GM19463 (cell line): ENCODE results near the gene FOXB2.
A peak's percentile ranks its signal among the peaks of the same experiment; 100 is the strongest.
"Not testable (repeated sequence)": the region's sequence is repeated elsewhere in the genome, so short reads cannot be mapped to it uniquely, and the experiment has no call there.

Experiments
- ATAC-seq: cut with Tn5 transposase; IDR thresholded peaks from one replicate; pipeline ENCODE4 v1.9.1; 2021; ENCODE audit warnings: mild to moderate bottlenecking, moderate library complexity; ENCODE audit not compliant: unreplicated experiment

The FOXB2 gene

GRCh38 chr9:77019236-77019925, at the start of gene FOXB2:
Gene FOXB2 (plus strand): TSS chr9:77019655. CDS start chr9:77019655, 0 bp downstream.
- no peak for ATAC-seq

- no peak for ATAC-seq
Observed at GRCh38 chr9:76969716-76970115, 49.7 kb upstream of the FOXB2 start.

DNA sequence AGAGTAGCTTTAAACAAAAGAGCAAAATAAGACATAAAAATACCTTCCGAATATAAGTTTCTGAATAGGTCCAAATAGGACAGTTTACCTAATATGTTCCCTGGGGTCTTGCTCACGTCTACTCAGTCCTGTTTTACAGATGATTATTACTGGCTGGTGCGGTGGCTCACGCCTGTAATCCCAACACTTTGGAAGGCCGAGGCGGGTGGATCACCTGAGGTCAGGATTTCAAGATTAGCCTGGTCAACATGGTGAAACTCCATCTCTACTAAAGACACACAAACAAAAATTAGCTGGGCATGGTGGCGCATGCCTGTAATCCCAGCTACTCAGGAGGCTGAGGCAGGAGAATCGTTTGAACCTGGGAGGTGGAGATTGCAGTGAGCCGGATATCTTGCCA, 40.6 kb upstream of the FOXB2 start:
- ATAC-seq = not testable (repeated sequence)

DNA sequence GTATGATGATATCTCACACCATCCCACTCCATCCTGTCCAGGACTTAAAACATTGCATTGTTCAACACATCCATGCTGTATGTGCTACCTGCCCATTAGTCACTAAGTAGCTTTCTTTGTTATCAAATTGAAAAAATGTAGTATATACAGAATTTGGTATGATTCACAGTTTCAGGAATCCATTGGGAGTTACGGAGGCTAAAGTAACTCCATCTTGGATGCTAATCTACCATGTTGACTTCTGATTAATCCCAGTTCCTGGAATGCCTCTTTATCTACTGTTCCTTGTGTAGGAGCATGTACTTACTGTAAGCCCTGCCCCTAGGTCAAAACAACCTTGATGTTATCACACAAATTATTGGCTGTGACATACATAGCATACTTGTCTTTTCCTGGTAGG, 38.9 kb upstream of the FOXB2 start:
- ATAC-seq = no peak

GRCh38 chr9:76984486-76984885, 35.0 kb upstream of the FOXB2 start:
- ATAC-seq = no peak

GRCh38 chr9:76985581-76985980, 33.9 kb upstream of the FOXB2 start:
- ATAC-seq = no peak

DNA sequence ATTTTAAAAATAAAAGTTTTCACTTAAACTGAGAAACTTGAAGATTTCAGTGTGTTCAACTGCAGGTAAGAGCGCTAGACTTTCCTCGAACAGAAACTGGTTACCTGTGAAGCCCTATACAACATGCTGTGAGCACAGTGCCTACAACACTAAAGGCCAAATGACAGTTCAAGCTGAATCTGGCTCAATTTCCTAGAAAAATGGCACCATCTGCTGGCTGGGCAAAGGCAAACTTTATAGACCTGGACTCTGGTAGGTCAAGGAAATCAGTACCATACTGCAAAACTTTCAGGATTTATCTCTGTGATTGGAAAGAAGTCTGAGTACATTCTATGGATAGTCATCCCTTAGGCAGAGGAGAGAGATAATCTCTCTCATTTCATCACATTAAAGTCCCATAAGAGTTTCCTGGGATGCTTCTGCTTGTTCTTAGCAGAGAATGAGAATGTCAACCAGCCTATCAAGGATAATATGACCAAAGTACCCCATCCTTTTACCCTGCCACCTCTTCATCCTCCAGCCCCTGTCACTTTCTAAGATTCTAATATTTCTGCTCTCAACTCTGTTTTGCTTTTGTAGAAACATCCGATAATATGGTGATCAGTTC, 31.8 kb upstream of the FOXB2 start:
- ATAC-seq = no peak

- no peak for ATAC-seq
Observed at GRCh38 chr9:76988941-76989340, 30.5 kb upstream of the FOXB2 start.

DNA sequence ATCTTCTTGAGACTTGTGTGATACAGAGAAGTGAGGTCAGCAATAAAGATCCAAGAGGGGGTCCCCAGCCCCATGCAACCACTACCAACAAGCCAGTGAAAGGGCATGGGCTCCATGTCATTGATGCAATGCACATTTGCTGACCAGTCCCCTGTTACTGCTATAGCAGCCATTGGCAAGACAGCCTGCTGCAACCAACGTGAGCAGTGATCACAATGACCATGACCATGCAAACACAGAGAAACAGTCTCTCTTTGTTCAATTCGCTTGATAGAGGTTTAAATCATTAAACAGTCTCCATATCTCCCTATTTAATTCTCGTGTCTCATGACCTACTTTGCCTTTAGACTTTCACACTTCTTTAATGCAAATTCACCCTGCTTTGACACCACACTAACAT, 30.0 kb upstream of the FOXB2 start:
- ATAC-seq = no peak

DNA sequence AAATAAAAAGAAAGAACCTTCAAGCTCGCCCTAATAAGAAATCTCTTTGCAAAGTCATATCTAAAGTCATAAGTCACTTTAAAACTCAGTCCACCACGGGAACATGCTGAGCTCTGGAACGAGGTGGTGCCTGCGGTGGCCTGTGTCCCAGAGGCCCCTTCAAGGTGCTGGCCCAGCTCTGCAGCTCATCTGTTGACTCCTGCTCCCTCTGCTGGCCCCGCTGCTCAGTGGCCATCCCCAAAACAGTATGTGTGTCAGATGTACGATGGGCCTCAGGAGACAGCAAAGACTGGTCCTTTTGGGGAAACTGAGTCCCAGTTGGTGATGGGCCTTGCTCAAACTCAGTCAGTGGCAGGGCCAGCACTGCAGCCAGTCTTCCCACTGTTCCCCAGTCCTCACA, 22.8 kb upstream of the FOXB2 start:
- no peak for ATAC-seq

GRCh38 chr9:76999261-76999660, 20.2 kb upstream of the FOXB2 start:
- ATAC-seq = no peak

GRCh38 chr9:77000330-77000729, 19.1 kb upstream of the FOXB2 start:
- ATAC-seq = no peak

DNA sequence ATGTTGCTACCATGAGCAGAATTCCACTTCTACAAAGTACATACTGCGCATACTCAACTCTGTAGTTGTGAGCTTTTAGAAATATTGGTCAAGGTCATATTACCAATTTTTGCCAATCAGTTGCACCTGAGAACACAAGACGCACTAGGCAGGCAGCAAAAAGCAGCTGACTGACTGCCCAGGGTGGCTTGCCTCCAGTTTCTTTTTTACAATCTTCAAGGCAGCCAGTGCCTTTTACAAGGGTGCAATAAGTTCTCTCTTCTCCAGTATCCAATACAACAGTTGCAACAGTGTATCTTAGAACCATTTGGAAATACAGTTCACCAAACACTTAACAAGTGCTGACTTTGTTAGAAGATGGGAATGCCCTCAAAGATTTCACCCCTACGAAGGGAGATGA, 16.1 kb upstream of the FOXB2 start:
- ATAC-seq = no peak

GRCh38 chr9:77005216-77005615, 14.2 kb upstream of the FOXB2 start:
- no peak for ATAC-seq

GRCh38 chr9:77010527-77010926, 8.9 kb upstream of the FOXB2 start:
- ATAC-seq = no peak

DNA sequence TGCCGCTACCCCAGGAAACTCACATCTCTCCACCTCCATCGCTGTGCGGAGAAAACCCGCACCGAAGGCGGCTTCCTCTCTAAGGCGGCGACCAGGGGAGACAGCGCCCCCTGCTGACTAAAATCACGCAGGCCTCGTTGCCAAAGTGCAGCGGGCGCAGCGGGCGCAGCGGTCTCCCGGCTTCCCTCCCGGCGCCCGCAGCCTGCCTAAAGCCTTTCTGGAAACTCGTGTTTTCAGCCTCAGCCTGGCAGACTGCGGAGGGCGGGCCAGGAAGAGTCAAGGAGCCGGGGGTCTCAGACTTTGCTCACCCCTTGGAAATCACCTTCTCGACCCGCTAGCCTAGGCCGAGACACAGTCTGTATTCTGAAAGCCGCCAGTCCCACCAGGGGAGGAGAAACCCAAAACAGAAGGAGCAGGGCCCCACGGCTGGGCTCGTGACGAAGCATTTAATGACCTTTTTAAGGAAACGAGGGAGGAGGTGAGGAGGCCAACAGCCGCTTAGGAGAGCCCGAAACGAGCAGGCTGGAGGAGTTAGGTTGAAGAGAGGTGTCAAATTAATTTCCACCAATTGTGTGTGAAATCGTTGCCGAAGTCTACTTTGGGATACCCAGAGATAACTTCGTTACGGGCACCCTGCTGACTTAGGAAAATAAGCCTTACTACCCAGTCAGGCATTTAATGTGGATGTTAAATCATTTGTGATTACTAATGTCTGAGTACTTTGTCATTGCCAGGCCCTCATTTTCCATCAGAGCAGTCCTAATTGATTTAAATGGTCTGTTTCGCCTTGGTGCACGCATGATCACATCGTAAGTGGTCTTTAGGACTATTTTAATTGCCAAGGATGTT, 7.3 kb upstream of the FOXB2 start:
- peak; percentile 91 for ATAC-seq

DNA sequence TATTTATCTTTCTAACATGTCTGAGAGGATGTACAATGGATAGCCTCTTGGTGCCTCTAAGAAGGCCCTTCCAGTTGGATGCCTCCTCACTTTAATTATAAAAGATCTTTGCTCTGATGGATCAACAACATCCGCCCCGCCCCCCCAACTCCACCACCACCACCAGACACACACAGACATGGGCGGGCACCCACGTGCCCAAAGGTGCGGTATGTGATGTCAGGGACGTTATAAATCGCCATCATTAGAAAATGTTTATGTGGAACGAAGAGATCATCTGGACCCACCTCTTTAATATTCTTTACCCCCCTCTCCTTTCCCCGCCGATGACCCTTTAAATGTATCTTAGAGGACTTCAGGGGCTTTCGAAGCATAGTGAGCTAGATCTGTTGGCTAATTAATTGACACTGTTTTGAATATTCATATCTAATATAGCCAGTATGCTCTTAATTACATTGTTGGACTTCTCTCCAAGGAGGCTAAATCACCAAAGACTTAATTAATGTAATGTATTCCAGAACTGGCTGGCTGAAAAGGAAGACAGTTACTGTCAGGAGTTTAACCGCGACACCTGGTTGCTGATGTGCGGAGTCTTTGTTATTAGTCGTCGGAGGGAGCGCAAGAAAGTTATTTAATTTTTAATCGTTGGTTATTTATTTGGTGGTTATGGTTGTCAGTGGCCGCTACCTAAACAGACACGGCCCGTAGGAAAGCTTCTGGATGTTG, 6.1 kb upstream of the FOXB2 start:
- ATAC-seq = no peak

DNA sequence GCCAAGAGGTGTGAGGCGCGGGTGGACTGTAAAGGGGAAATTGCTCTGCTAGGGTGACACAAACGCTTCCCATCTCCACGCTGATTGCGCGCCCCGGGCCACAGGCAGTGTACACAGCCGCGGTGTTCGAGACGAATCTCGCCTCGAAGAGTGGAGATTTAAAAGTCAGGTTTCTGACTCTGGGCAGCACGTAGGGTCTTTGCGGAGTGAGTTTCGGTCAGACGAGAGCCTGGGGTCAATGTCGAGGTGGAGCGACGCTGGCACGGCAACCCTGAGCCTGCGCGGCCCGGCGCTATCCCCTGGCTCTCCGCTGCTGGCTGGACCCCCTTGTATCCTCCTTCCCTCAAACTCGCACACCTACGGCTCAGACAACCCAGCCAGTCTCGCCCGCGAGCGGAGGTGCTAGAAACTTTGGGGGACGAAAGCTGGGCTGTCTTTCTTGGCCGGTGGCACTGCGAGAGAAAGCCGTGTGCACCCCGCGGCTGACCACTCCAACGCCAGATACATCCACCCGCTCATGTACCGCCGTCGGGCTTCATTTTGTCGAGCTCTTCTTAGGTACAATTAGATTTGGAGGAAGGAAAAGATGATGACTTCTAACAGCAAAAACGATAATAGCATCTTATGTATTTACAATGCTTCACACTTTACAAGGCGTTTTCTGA, 5.4 kb upstream of the FOXB2 start:
- no peak for ATAC-seq

- no peak for ATAC-seq
Observed at GRCh38 chr9:77014597-77015263, 4.7 kb upstream of the FOXB2 start.

DNA sequence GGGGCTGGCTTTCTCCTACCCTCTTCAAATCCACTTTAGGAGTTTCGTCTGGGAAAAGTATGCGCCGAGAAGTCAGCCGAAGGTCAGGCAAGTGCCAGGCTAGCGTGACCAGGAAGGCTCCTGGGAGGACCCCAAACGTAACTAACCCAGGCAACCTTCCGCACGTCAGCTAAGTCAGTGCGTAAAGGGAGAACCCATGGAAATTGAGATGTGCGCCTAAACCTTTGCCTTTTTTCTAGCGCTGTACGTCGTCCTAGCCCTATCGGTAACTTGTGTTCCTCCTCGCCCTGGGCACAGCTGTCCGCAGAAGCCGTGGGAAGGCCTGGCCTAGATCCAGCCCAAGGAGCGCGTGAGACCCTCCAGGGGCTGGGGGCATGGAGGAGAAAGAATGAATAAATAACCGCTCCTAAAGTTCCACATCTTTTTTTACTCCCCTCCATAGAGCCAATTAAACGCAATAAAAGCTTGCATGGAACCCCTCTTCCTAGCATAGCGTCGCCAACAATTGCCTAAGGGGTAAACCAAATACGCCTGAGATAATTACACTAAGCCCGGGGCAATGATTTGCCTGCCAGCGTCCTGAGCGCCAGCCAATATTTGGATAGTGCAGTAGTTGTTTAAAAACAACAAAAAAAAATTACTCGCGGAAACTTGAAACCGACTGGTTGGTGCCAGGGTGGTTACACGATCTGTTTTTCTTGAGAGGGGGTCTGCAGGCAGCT, 4.0 kb upstream of the FOXB2 start:
- no peak for ATAC-seq
